Measurements from ENCODE around the gene CCAR1. TPM values are rescaled to one million over a fixed set of nuclear protein-coding genes. Genes with fewer than 3 reads are reported as not detected.

Gene CCAR1
- total RNA-seq, 1 experiment from 2014 or later: 84.4 TPM

- H3K9me3 ChIP-seq (ENCODE audit: control insufficient read depth in 1 of 2, insufficient read depth in 1 of 2, low read depth in 1 of 2, low read length in 2 of 2): no peaks in the 10 kb centered on the region
- H3K9me2 ChIP-seq (ENCODE audit: insufficient read depth): no peaks in the 10 kb centered on the region
- CTCF ChIA-PET: no interaction called here
- no peaks in the 10 kb centered on the region for H3K79me2 ChIP-seq (ENCODE audit: insufficient read depth, low read length)
- POLR2A ChIA-PET: no interaction called here
- H3K9ac ChIP-seq (ENCODE audit: low read length): no peak overlapping the region
- intact Hi-C loops (cut with micrococcal nuclease): loop anchor here (1.0 to 10.0 kb wide), 3 partner anchors 105 to 300 kb away; partner anchors contain the start of gene DDX21
- H3K36me3 ChIP-seq (ENCODE audit: control insufficient read depth in 1 of 2, insufficient read depth in 2 of 2, low read length in 2 of 2): peaks cover 32 to 48% of the 10 kb centered on the region in 2 experiments
- no peak for DNase-seq (ENCODE audit: low read depth, low spot score)
- no peak overlapping the region for H3K4me2 ChIP-seq (ENCODE audit: low read length)
- RAD21 ChIA-PET (ENCODE audit: low non-redundant PET in 1 of 2, low total read pairs in 2 of 2, uncharacterized antibody in 2 of 2, unreplicated experiment in 2 of 2): no interaction called here
- H4K20me1 ChIP-seq (ENCODE audit: insufficient read depth): no peaks in the 10 kb centered on the region
- no peak overlapping the region for H2AFZ ChIP-seq (ENCODE audit: low read depth, low read length, poor library complexity, severe bottlenecking)
- no TSS peak for BruUV-seq (replicated peaks)
- peak; percentile 27; the same call in 1 of the 2 replicates for ATAC-seq
- no peaks in the 10 kb centered on the region for H3K4me1 ChIP-seq (ENCODE audit: control insufficient read depth in 1 of 2, insufficient read depth in 2 of 2, low read length in 2 of 2)
- no peak overlapping the region for H3K27ac ChIP-seq (ENCODE audit: low read depth, low read length)
- TF ChIP-seq, protein P1, sequence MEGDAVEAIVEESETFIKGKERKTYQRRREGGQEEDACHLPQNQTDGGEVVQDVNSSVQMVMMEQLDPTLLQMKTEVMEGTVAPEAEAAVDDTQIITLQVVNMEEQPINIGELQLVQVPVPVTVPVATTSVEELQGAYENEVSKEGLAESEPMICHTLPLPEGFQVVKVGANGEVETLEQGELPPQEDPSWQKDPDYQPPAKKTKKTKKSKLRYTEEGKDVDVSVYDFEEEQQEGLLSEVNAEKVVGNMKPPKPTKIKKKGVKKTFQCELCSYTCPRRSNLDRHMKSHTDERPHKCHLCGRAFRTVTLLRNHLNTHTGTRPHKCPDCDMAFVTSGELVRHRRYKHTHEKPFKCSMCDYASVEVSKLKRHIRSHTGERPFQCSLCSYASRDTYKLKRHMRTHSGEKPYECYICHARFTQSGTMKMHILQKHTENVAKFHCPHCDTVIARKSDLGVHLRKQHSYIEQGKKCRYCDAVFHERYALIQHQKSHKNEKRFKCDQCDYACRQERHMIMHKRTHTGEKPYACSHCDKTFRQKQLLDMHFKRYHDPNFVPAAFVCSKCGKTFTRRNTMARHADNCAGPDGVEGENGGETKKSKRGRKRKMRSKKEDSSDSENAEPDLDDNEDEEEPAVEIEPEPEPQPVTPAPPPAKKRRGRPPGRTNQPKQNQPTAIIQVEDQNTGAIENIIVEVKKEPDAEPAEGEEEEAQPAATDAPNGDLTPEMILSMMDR (IDR thresholded peaks at IDR 0.05 in 2 of 3, conservative IDR thresholded peaks at IDR 0.05 in 1 of 3; ENCODE audit: borderline replicate concordance in 1 of 3, insufficient read depth in 1 of 3, low read depth in 2 of 3, low read length in 2 of 3): peak; percentile 3 to 30 (median 20); a peak in 1 of 6 replicates
- TF ChIP-seq CEBPB (IDR thresholded peaks at IDR 0.05; ENCODE audit: low read depth): no peak
- TF ChIP-seq RAD21 (IDR thresholded peaks at IDR 0.05; ENCODE audit: low read depth): peak; percentile 52
- H3K4me3 ChIP-seq (replicated peaks in 1 of 2; ENCODE audit: low read depth in 1 of 2, low read length in 2 of 2): no peak overlapping the region
- H3K27me3 ChIP-seq (ENCODE audit: insufficient read depth, low read length): no peaks in the 10 kb centered on the region
Measured at GRCh38 chr10:68792115-68792514, 71.1 kb downstream of the CCAR1 start.

- DNase-seq (ENCODE audit: low read depth, low spot score) (no peak), ATAC-seq (no peak)
- Histone ChIP-seq H3K36me3 (ENCODE audit: control insufficient read depth in 1 of 2, insufficient read depth in 2 of 2, low read length in 2 of 2) (peaks cover 9 to 21% of the 10 kb centered on the region in 2 experiments; a peak in 2 of 4 replicates), H3K27me3 (ENCODE audit: insufficient read depth, low read length) (no peaks in the 10 kb centered on the region), H3K9me3 (ENCODE audit: control insufficient read depth in 1 of 2, insufficient read depth in 1 of 2, low read depth in 1 of 2, low read length in 2 of 2) (no peaks in the 10 kb centered on the region), H3K9ac (ENCODE audit: low read length) (no peak overlapping the region), H4K20me1 (ENCODE audit: insufficient read depth) (no peaks in the 10 kb centered on the region), H2AFZ (ENCODE audit: low read depth, low read length, poor library complexity, severe bottlenecking) (no peak overlapping the region), H3K4me2 (ENCODE audit: low read length) (no peak overlapping the region), H3K27ac (ENCODE audit: low read depth, low read length) (no peak overlapping the region), H3K4me3 (replicated peaks in 1 of 2; ENCODE audit: low read depth in 1 of 2, low read length in 2 of 2) (no peak overlapping the region), H3K79me2 (ENCODE audit: insufficient read depth, low read length) (no peaks in the 10 kb centered on the region), H3K4me1 (ENCODE audit: control insufficient read depth in 1 of 2, insufficient read depth in 2 of 2, low read length in 2 of 2) (peaks cover 4 to 6% of the 10 kb centered on the region in 2 experiments; a peak in 2 of 4 replicates), H3K9me2 (ENCODE audit: insufficient read depth) (no peaks in the 10 kb centered on the region)
- POLR2A ChIA-PET: no interaction called here
- RAD21 ChIA-PET (ENCODE audit: low non-redundant PET in 1 of 2, low total read pairs in 2 of 2, uncharacterized antibody in 2 of 2, unreplicated experiment in 2 of 2): interaction anchor here in 1 of 2 experiments (0.8 kb wide), 1 partner anchor 38 kb away, joined by 5 read pairs; no protein-coding TSS in a partner anchor
- no TSS peak for BruUV-seq (replicated peaks)
- intact Hi-C loops (cut with micrococcal nuclease): loop anchor here (10.0 kb wide), 1 partner anchor 159 kb away; the partner anchor contains the start of gene DDX21
- TF ChIP-seq SP1 (IDR thresholded peaks at IDR 0.05; ENCODE audit: low read depth) (no peak), ELF1 (IDR thresholded peaks at IDR 0.05; ENCODE audit: borderline replicate concordance, low read depth) (no peak), SRF (IDR thresholded peaks at IDR 0.05; ENCODE audit: low read depth) (no peak), EGR1 (IDR thresholded peaks at IDR 0.05; ENCODE audit: low read depth) (no peak), POLR2AphosphoS5 (IDR thresholded peaks at IDR 0.05; ENCODE audit: low read depth, low read length) (no peak)
- CTCF ChIA-PET: no interaction called here
Measured at GRCh38 chr10:68795886-68796532, 75.0 kb downstream of the CCAR1 start.
